Caki2 (cell line): ENCODE results near the gene BCORL1. TPM values are rescaled to one million over a fixed set of nuclear protein-coding genes. Genes with fewer than 3 reads are reported as not detected.

Experiments used
- DNase-seq: peaks from one replicate; pipeline ENCODE4 v3.0.0-alpha.2; 2015; ENCODE audit warnings: low read depth
- in situ Hi-C: cut with HindIII; loops from 2 replicates; pipeline ENCODE4 v1.10.0; 2016; ENCODE audit warnings: low sequenced_read_pairs, low pct_unique_long_range_greater_than_20kb, mixed read lengths
- total RNA-seq: library from RNA; depleted of rRNA; stranded (reverse); fragments of >200 nt; shearing (Covaris generic); gene quantifications from 2 replicates; pipeline ENCODE4 v1.2.3, GENCODE V29; 2014; ENCODE audit warnings: low replicate concordance; rRNA removed

BCORL1 gene
- total RNA-seq, 1 experiment from 2014 or later = 0.44 TPM

DNA sequence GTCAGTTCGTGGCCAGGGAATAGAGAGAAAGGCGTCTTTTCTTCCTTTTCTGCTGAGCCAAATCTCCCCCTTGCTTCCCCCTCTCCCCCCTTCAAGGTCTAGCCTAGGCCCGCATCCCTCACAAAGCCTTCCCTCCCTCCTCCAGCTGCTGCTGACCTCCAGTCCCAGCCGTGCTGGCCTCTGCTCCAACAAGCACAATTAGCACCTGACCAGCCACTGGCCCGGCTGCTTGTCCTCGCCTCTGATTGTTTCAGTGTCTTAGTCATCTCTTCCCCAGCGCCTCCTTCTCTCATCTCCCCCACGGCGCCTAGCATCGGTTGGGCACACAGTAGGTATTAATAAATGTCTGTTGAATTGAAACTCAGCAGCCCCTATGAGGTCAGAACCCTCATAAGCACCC lies 123.6 kb downstream of the BCORL1 start:
- peak; percentile 34 for DNase-seq
- in situ Hi-C loops = no loop called here

Other genes starting within 250 kb of the BCORL1 start
- not detected in 2 replicates for gene XPNPEP2, start 243.7 kb upstream of the BCORL1 start, total RNA-seq
- gene SASH3, start 202.7 kb upstream of the BCORL1 start, total RNA-seq = not detected in 2 replicates
- gene ZDHHC9, start 138.7 kb upstream of the BCORL1 start, total RNA-seq = 13.1 and 16.0 TPM in 2 replicates
- gene UTP14A, start 76.5 kb upstream of the BCORL1 start, total RNA-seq = 6.9 and 15.1 TPM in 2 replicates
- gene ELF4, start 127.9 kb downstream of the BCORL1 start, total RNA-seq = 12.5 and 16.0 TPM in 2 replicates
- gene AIFM1, start 183.2 kb downstream of the BCORL1 start, total RNA-seq = 29.7 and 39.0 TPM in 2 replicates
- gene RAB33A, start 189.3 kb downstream of the BCORL1 start, total RNA-seq = not detected in 2 replicates